IPS DF 4.7 (cell line): ENCODE data around the gene TPSAB1.
"Not testable (repeated sequence)": the region's sequence is repeated elsewhere in the genome, so short reads cannot be mapped to it uniquely, and the experiment has no call there.

ENCODE experiments used
- DNase-seq: peaks from one replicate; pipeline ENCODE4 v3.0.0-alpha.2; 2013; ENCODE audit warnings: low spot score; ENCODE audit errors: extremely low read depth

Gene TPSAB1

GRCh38 chr16:1247903-1248537 lies 7.5 kb downstream of the TPSAB1 start:
- DNase-seq, result not testable (repeated sequence)

GRCh38 chr16:1249031-1249755 lies 8.7 kb downstream of the TPSAB1 start:
- DNase-seq, result not testable (repeated sequence)

GRCh38 chr16:1253701-1254364 lies 13.3 kb downstream of the TPSAB1 start:
- not testable (repeated sequence) for DNase-seq

GRCh38 chr16:1254821-1255220 lies 14.3 kb downstream of the TPSAB1 start:
- not testable (repeated sequence) for DNase-seq

GRCh38 chr16:1255276-1256122 lies 15.0 kb downstream of the TPSAB1 start, which contains the start of gene TPSD1:
TSS of gene TPSD1 (plus strand) at chr16:1256069. CDS start at chr16:1256281, 212 bp downstream.
- not testable (repeated sequence) for DNase-seq

- not testable (repeated sequence) for DNase-seq
These were observed 15.9 kb downstream of the TPSAB1 start for GRCh38 chr16:1256296-1256873.

GRCh38 chr16:1256874-1257322 lies 16.4 kb downstream of the TPSAB1 start:
- no peak for DNase-seq

GRCh38 chr16:1257561-1258224 lies 17.2 kb downstream of the TPSAB1 start:
- DNase-seq, result no peak

- DNase-seq, result no peak
These were observed 17.7 kb downstream of the TPSAB1 start for GRCh38 chr16:1258225-1258600.

GRCh38 chr16:1258906-1259759 lies 18.6 kb downstream of the TPSAB1 start:
- DNase-seq, result no peak

GRCh38 chr16:1259760-1260068 lies 19.2 kb downstream of the TPSAB1 start:
- no peak for DNase-seq

GRCh38 chr16:1260101-1260680 lies 19.7 kb downstream of the TPSAB1 start:
- no peak for DNase-seq

GRCh38 chr16:1261131-1261892 lies 20.8 kb downstream of the TPSAB1 start:
- DNase-seq, result no peak

GRCh38 chr16:1262210-1262845 lies 21.8 kb downstream of the TPSAB1 start:
- DNase-seq, result no peak

- DNase-seq, result no peak
These were observed 22.3 kb downstream of the TPSAB1 start for GRCh38 chr16:1262846-1263221.

- DNase-seq, result no peak
These were observed 23.3 kb downstream of the TPSAB1 start for GRCh38 chr16:1263591-1264344.

- no peak for DNase-seq
These were observed 24.0 kb downstream of the TPSAB1 start for GRCh38 chr16:1264345-1265089.
